Vagina (tissue), 2 donors: ENCODE results near the gene CERS5.

Experiments used
- CTCF ChIP-seq, 3 experiments: fragments of 450-650 bp in 2 of 3; fragments of 200-600 bp in 1 of 3; sonication (generic) in 1 of 3; IDR thresholded peaks; one replicate each; pipeline ENCODE4 v1.5.1; 2017 to 2019; ENCODE audit warnings: antibody characterized with exemption in 3 of 3, mild to moderate bottlenecking in 2 of 3, moderate library complexity in 2 of 3
- POLR2A ChIP-seq, 2 donors: fragments of 450-650 bp; IDR thresholded peaks; one replicate each; pipeline ENCODE4 v1.6.1; 2017; ENCODE audit warnings: antibody characterized with exemption in 2 of 2, mild to moderate bottlenecking in 2 of 2, moderate library complexity in 2 of 2
- POLR2AphosphoS5 ChIP-seq, 2 donors: sonication (generic); formaldehyde crosslinking; IDR thresholded peaks; one replicate each; pipeline ENCODE4 v1.9.0; 2017; ENCODE audit warnings: antibody characterized with exemption in 2 of 2, mild to moderate bottlenecking in 2 of 2, low read depth in 1 of 2; ENCODE audit not compliant: insufficient read depth in 1 of 2

- no peak for TF ChIP-seq CTCF (IDR thresholded peaks at IDR 0.05)
- no peak for TF ChIP-seq POLR2AphosphoS5 (IDR thresholded peaks at IDR 0.05; ENCODE audit: insufficient read depth in 1 of 2, low read depth in 1 of 2)
- TF ChIP-seq POLR2A (IDR thresholded peaks at IDR 0.05): no peak
Observed at GRCh38 chr12:50085615-50086072, 81.5 kb downstream of the CERS5 start.
